Measurements from ENCODE around the gene TMUB2. TPM values are rescaled to one million over a fixed set of nuclear protein-coding genes. Genes with fewer than 3 reads are reported as not detected.

TMUB2 gene
- total and polyA plus RNA-seq, 9 of the 15 experiments (the other 6 are each of a cell fraction or from before 2014, with no cell fraction given): 4.1 to 29.8 (median 16.3) TPM

DNA sequence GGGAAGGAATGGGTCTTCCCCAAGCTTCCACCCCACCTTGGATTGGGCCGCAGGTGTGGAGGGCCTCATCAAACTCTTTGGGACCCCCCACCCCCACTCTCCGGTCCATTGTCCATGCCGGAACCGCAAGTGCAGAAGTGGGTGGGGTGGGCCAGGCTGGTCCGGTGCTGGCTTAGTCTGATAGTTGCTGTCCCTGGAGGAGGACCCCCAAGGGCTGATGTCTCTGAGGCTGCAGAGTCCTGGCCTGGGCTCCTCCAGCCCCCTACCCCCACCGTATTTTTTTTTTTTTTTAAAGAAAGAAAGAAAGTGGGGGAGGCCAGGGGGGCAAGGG is 20.0 kb downstream of the TMUB2 start:
- H3K4me1 ChIP-seq (replicated peaks in 1 of 2; ENCODE audit: control insufficient read depth in 2 of 2, insufficient read depth in 2 of 2, low read length in 2 of 2): peaks cover 38 to 48% of the 10 kb centered on the region in 2 experiments
- peaks cover 6% of the 10 kb centered on the region; the same call in 1 of the 3 replicates for H3K79me2 ChIP-seq (ENCODE audit: control insufficient read depth, insufficient read depth, low read length)
- intact Hi-C loops (cut with micrococcal nuclease) (no loop called here), in situ Hi-C loops (cut with MboI) (no loop called here)
- BruUV-seq (replicated peaks): no TSS peak
- H2AFZ ChIP-seq (ENCODE audit: low read depth, low read length): no peak overlapping the region
- TF ChIP-seq, protein P1, sequence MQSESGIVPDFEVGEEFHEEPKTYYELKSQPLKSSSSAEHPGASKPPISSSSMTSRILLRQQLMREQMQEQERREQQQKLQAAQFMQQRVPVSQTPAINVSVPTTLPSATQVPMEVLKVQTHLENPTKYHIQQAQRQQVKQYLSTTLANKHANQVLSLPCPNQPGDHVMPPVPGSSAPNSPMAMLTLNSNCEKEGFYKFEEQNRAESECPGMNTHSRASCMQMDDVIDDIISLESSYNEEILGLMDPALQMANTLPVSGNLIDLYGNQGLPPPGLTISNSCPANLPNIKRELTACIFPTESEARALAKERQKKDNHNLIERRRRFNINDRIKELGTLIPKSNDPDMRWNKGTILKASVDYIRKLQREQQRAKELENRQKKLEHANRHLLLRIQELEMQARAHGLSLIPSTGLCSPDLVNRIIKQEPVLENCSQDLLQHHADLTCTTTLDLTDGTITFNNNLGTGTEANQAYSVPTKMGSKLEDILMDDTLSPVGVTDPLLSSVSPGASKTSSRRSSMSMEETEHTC (IDR thresholded peaks at IDR 0.05): no peak
- TF ChIP-seq RBM15 (IDR thresholded peaks at IDR 0.05; ENCODE audit: insufficient read depth, low read length) (no peak), POLR2G (IDR thresholded peaks at IDR 0.05; ENCODE audit: low read depth, low read length) (peak; percentile 35; the same call in 1 of the 2 replicates), RBFOX2 (IDR thresholded peaks at IDR 0.05; ENCODE audit: low read depth, low read length) (0 out of 2 replicates have a peak, but pooled peaks have one; percentile 30)
- H3K9me1 ChIP-seq (ENCODE audit: control insufficient read depth, insufficient read depth, low read length): peaks cover 4% of the 10 kb centered on the region
- H3K27me3 ChIP-seq (ENCODE audit: control insufficient read depth in 2 of 2, insufficient read depth in 2 of 2, low read length in 2 of 2): no peaks in the 10 kb centered on the region
- ChIA-PET CTCF (ENCODE audit: low intra/inter-chr PET ratio) (no interaction called here), POLR2A (interaction anchor here (0.7 to 1.5 kb wide), 3 partner anchors 15 to 127 kb away, joined by 3 to 5 read pairs (median 5); partner anchors contain the start of gene SLC25A39)
- no peak for FAIRE-seq
- H3K4me2 ChIP-seq (ENCODE audit: insufficient read depth, low read length): no peak overlapping the region
- no peak overlapping the region for H3K9ac ChIP-seq (ENCODE audit: insufficient read depth in 1 of 2, low read depth in 2 of 2, low read length in 2 of 2)
- H4K20me1 ChIP-seq (replicated peaks; ENCODE audit: control insufficient read depth, insufficient read depth, low read length): peaks cover 12% of the 10 kb centered on the region
- H3K27ac ChIP-seq (ENCODE audit: extremely low read depth, low read depth, low read length): no peak overlapping the region
- H3K36me3 ChIP-seq (ENCODE audit: control insufficient read depth, insufficient read depth, low read length): peaks cover 51% of the 10 kb centered on the region
- H3K4me3 ChIP-seq: no peak overlapping the region
- H3K9me3 ChIP-seq (replicated peaks; ENCODE audit: control insufficient read depth, insufficient read depth, low read depth, low read length): no peaks in the 10 kb centered on the region
- WGBS (ENCODE audit: insufficient coverage, low coverage, missing lambda C conversion rate): 96% methylated on average over 4 of the region's 6 CpGs
- ATAC-seq: no peak
- no peak for DNase-seq (ENCODE audit: extremely low read depth in 1 of 4, low spot score in 3 of 4)

DNA sequence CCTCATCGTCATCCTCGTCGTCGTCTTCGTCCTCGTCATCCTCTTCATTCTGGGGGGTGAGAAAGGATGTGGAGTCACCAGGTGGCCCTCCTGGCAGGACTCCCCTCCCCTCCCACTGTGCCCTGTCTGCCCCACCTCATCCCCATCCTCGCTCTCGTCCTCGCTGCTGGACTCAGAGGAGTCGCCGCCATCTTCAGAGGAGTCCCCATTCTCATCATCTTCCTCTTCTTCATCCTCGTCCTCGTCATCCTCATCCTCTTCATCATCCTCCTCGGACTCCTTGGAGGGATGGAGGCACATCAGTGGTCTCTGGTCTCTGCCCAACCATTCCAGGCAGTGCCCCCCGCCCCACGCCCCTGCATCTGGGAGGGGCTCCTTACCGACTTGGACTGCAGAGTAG is 20.5 kb downstream of the TMUB2 start:
- H3K9ac ChIP-seq (ENCODE audit: insufficient read depth in 1 of 2, low read depth in 2 of 2, low read length in 2 of 2): no peak overlapping the region
- ChIA-PET CTCF (ENCODE audit: low intra/inter-chr PET ratio) (no interaction called here), POLR2A (interaction anchor here (0.7 to 0.9 kb wide), 2 partner anchors 66 to 126 kb away, joined by 3 read pairs; no protein-coding TSS in a partner anchor)
- H3K27ac ChIP-seq (ENCODE audit: extremely low read depth, low read depth, low read length): no peak overlapping the region
- intact Hi-C loops (cut with micrococcal nuclease) (no loop called here), in situ Hi-C loops (cut with MboI) (no loop called here)
- H3K9me3 ChIP-seq (replicated peaks; ENCODE audit: control insufficient read depth, insufficient read depth, low read depth, low read length): no peaks in the 10 kb centered on the region
- H3K79me2 ChIP-seq (ENCODE audit: control insufficient read depth, insufficient read depth, low read length): peaks cover 6% of the 10 kb centered on the region; the same call in 1 of the 3 replicates
- H3K9me1 ChIP-seq (ENCODE audit: control insufficient read depth, insufficient read depth, low read length): peaks cover 4% of the 10 kb centered on the region
- no peak overlapping the region for H3K4me2 ChIP-seq (ENCODE audit: insufficient read depth, low read length)
- H3K36me3 ChIP-seq (ENCODE audit: control insufficient read depth, insufficient read depth, low read length): peaks cover 52% of the 10 kb centered on the region
- WGBS (ENCODE audit: insufficient coverage, low coverage, missing lambda C conversion rate): 80% methylated on average over 11 of the region's 17 CpGs
- H3K4me1 ChIP-seq (replicated peaks in 1 of 2; ENCODE audit: control insufficient read depth in 2 of 2, insufficient read depth in 2 of 2, low read length in 2 of 2): peaks cover 38 to 53% of the 10 kb centered on the region in 2 experiments
- DNase-seq (ENCODE audit: extremely low read depth in 1 of 4, low spot score in 3 of 4) (no peak), FAIRE-seq (no peak), ATAC-seq (no peak)
- no peaks in the 10 kb centered on the region for H3K27me3 ChIP-seq (ENCODE audit: control insufficient read depth in 2 of 2, insufficient read depth in 2 of 2, low read length in 2 of 2)
- no peak overlapping the region for H2AFZ ChIP-seq (ENCODE audit: low read depth, low read length)
- H3K4me3 ChIP-seq: no peak overlapping the region
- H4K20me1 ChIP-seq (replicated peaks; ENCODE audit: control insufficient read depth, insufficient read depth, low read length): peaks cover 12% of the 10 kb centered on the region
- BruUV-seq (replicated peaks): no TSS peak
- no peak for TF ChIP-seq CEBPG (CRISPR knock-in tag; IDR thresholded peaks at IDR 0.05)
- TF ChIP-seq CEBPG (tag; conservative IDR thresholded peaks at IDR 0.05 in 1 of 2, IDR thresholded peaks at IDR 0.05 in 1 of 2): no peak
- no peak for TF ChIP-seq ZNF347 (CRISPR knock-in tag; IDR thresholded peaks at IDR 0.05; ENCODE audit: low read depth)
- TF ChIP-seq ZNF282 (CRISPR knock-in tag; IDR thresholded peaks at IDR 0.05): no peak
- no peak for TF ChIP-seq NFIC (IDR thresholded peaks at IDR 0.05)
- no peak for TF ChIP-seq LEF1 (IDR thresholded peaks at IDR 0.05)
- TF ChIP-seq TEAD4 (IDR thresholded peaks at IDR 0.05; ENCODE audit: low read length): no peak
- no peak for TF ChIP-seq TEAD4 (CRISPR knock-in tag; IDR thresholded peaks at IDR 0.05; ENCODE audit: borderline replicate concordance)
- TF ChIP-seq, protein P2, sequence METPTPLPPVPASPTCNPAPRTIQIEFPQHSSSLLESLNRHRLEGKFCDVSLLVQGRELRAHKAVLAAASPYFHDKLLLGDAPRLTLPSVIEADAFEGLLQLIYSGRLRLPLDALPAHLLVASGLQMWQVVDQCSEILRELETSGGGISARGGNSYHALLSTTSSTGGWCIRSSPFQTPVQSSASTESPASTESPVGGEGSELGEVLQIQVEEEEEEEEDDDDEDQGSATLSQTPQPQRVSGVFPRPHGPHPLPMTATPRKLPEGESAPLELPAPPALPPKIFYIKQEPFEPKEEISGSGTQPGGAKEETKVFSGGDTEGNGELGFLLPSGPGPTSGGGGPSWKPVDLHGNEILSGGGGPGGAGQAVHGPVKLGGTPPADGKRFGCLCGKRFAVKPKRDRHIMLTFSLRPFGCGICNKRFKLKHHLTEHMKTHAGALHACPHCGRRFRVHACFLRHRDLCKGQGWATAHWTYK (CRISPR knock-in tag; IDR thresholded peaks at IDR 0.05): no peak
- no peak for TF ChIP-seq SMARCA4 (IDR thresholded peaks at IDR 0.05)
- no peak for TF ChIP-seq CHD4 (IDR thresholded peaks at IDR 0.05; ENCODE audit: insufficient read depth, insufficient replicate concordance, low read depth, low read length, poor library complexity, severe bottlenecking)
- no peak for TF ChIP-seq CHD2 (IDR thresholded peaks at IDR 0.05; ENCODE audit: low read depth, low read length)

Data from K562 (cell line).